Adrenal gland (tissue), 12 donors: ENCODE measurements around the gene PCDHGA2. TPM values are rescaled to one million over a fixed set of nuclear protein-coding genes. Genes with fewer than 3 reads are reported as not detected.

Source experiments
- DNase-seq, 7 donors: peaks; one replicate each; pipeline ENCODE4 v3.0.0-alpha.2; 2019 to 2020
- H3K27ac ChIP-seq, 5 donors: fragments of 200-600 bp; sonication (generic) in 4 of 5; 1 replicate in 3 of 5; 2 replicates in 2 of 5; pipeline versions ENCODE4 v1.5.1 to v1.8.0; 2016 to 2020; ENCODE audit warnings: mild to moderate bottlenecking in 1 of 5
- H3K27me3 ChIP-seq: fragments of 200-600 bp; 2 replicates; pipeline ENCODE4 v1.8.0; 2021
- H3K36me3 ChIP-seq, 2 donors: fragments of 200-600 bp; replicated peaks in 1 of 2; 1 replicate in 1 of 2; 2 replicates in 1 of 2; pipeline versions ENCODE4 v1.5.1 to v1.8.0; 2018 to 2022
- H3K4me1 ChIP-seq, 2 donors: fragments of 200-600 bp; replicated peaks in 1 of 2; 1 replicate in 1 of 2; 2 replicates in 1 of 2; pipeline versions ENCODE4 v1.5.1 to v1.8.0; 2018 to 2021
- H3K4me3 ChIP-seq, 4 donors: fragments of 200-600 bp; sonication (generic) in 3 of 4; one replicate each; pipeline ENCODE4 v1.5.1; 2016 to 2018
- H3K9me3 ChIP-seq, 3 donors: fragments of 200-600 bp; sonication (generic) in 1 of 3; replicated peaks in 1 of 3; 1 replicate in 2 of 3; 2 replicates in 1 of 3; pipeline versions ENCODE4 v1.5.1 to v1.8.0; 2016 to 2021
- CTCF ChIP-seq, 6 experiments: fragments of 450-650 bp in 4 of 6; fragments of 200-600 bp in 2 of 6; sonication (generic) in 1 of 6; IDR thresholded peaks; 1 replicate in 5 of 6; 2 replicates in 1 of 6; pipeline versions ENCODE4 v1.5.1 to v1.8.0; 2016 to 2021; ENCODE audit warnings: antibody characterized with exemption in 6 of 6, mild to moderate bottlenecking in 2 of 6, moderate library complexity in 1 of 6
- POLR2A ChIP-seq, 2 donors: fragments of 450-650 bp; IDR thresholded peaks; one replicate each; pipeline ENCODE4 v1.6.1; 2017; ENCODE audit warnings: antibody characterized with exemption in 2 of 2, mild to moderate bottlenecking in 2 of 2, moderate library complexity in 1 of 2
- WGBS, 4 donors: extraction: QIAGEN DNeasy Blood & Tissue Kit in 2 of 4; methylation state at CpG; one replicate each; pipeline versions ENCODE4 v1.1.5 to v1.1.7; 2013 to 2017; 5-methylcytosine and 5-hydroxymethylcytosine counted together
- intact Hi-C, 2 donors: fragments of 100-400 bp; cut with DNase I; formaldehyde crosslinking; loops; one replicate each; pipeline versions ENCODE4 v1.14.1 to v1.15.0; 2022 to 2023
- polyA plus RNA-seq, 3 donors: library from polyadenylated mRNA; stranded (reverse); fragments of 200-250 nt in 2 of 3; fragments of 350-450 nt in 1 of 3; fragmentation: Illumina TruSeq in 1 of 3; extraction: RNeasy Lipid Tissue Mini Kit (QIAGEN cat#74804) in 1 of 3; gene quantifications; one replicate each; pipeline ENCODE4 v1.2.3, GENCODE V29; 2013 to 2014
- total RNA-seq, 9 donors: library from RNA; depleted of rRNA in 4 of 9; stranded (reverse); fragments of >200 nt in 4 of 9; fragments of 120-200 nt in 1 of 9; fragmentation: NEBNext Ultra II Directional in 1 of 9; extraction: Animal tissue kit (Norgen Biotek cat#: 25700) in 1 of 9; gene quantifications; one replicate each; pipeline versions ENCODE4 v1.1.0 to v1.2.4, GENCODE V29; 2013 to 2023
- donor health status: healthy with polysubstance abuse.
- donor health status: Bipolar disorder and iron deficiency.
- donor health status: DM: yes; HTN: yes; CAD: no.
- donor health status: DM: no; HTN: no; CAD: no.
- donor health status: DM: no; HTN: no; CAD: no.
- donor health status: DM: yes; HTN: yes; CAD: no.

Gene PCDHGA2
- total and polyA plus RNA-seq, 12 donors = 0.27 to 6.1 (median 2.0) TPM

- intact Hi-C loops = no loop called here
- H3K9me3 ChIP-seq = peaks cover 0 to 24% (median 14%) of the 10 kb centered on the region in 3 donors
These were observed 18.4 kb downstream of the PCDHGA2 start for GRCh38 chr5:141356950-141357349.

GRCh38 chr5:141359790-141360426, 21.3 kb downstream of the PCDHGA2 start, which contains the start of gene PCDHGB2:
PCDHGB2 (plus strand) TSS chr5:141359994; CDS start chr5:141360136, 142 bp downstream.
- intact Hi-C loops = no loop called here
- WGBS, 4 donors = 13 to 26% (median 15%) methylated on average over 15 to 24 of the region's 24 CpGs
- H3K27me3 ChIP-seq = no peaks in the 10 kb centered on the region
- no peak within 1 kb of the TSS for H3K27ac ChIP-seq
- peaks cover 0 to 43% (median 10%) of the 10 kb centered on the region in 3 donors for H3K9me3 ChIP-seq
- peak in 3 of 6 experiments; percentile 6 to 23 (median 16) for TF ChIP-seq CTCF (IDR thresholded peaks at IDR 0.05)
- no peak for TF ChIP-seq POLR2A (IDR thresholded peaks at IDR 0.05)
- DNase-seq = no peak
- H3K4me3 ChIP-seq = no peak within 1 kb of the TSS
- no peaks in the 10 kb centered on the region for H3K36me3 ChIP-seq
- H3K4me1 ChIP-seq = no peaks in the 10 kb centered on the region

More at GRCh38 chr5:141356950-141357349, 18.4 kb downstream of the PCDHGA2 start:
- no peaks in the 10 kb centered on the region for H3K27me3 ChIP-seq
- no peaks in the 10 kb centered on the region for H3K4me1 ChIP-seq
- H3K27ac ChIP-seq = no peak overlapping the region
- no peaks in the 10 kb centered on the region for H3K36me3 ChIP-seq
- WGBS, 4 donors = 42 to 93% (median 63%) methylated on average over 3 to 19 of the region's 19 CpGs
- no peak for TF ChIP-seq CTCF (IDR thresholded peaks at IDR 0.05)
- TF ChIP-seq POLR2A (IDR thresholded peaks at IDR 0.05) = no peak
- H3K4me3 ChIP-seq = no peak overlapping the region
- no peak for DNase-seq

- Histone ChIP-seq H3K27ac (no peak overlapping the region), H3K4me1 (no peaks in the 10 kb centered on the region), H3K4me3 (no peak overlapping the region), H3K36me3 (no peaks in the 10 kb centered on the region), H3K27me3 (no peaks in the 10 kb centered on the region), H3K9me3 (peaks cover 0 to 51% (median 10%) of the 10 kb centered on the region in 3 donors)
- DNase-seq = no peak
- TF ChIP-seq CTCF (IDR thresholded peaks at IDR 0.05) = no peak
- no peak for TF ChIP-seq POLR2A (IDR thresholded peaks at IDR 0.05)
- WGBS, 4 donors = 29 to 43% (median 33%) methylated on average over 13 to 15 of the region's 15 CpGs
- intact Hi-C loops = no loop called here
These were observed 22.1 kb downstream of the PCDHGA2 start for GRCh38 chr5:141360685-141361084.

GRCh38 chr5:141362719-141363118, 24.2 kb downstream of the PCDHGA2 start:
- no peaks in the 10 kb centered on the region for H3K36me3 ChIP-seq
- DNase-seq = no peak
- H3K27me3 ChIP-seq = no peaks in the 10 kb centered on the region
- intact Hi-C loops = no loop called here
- peaks cover 0 to 52% (median 15%) of the 10 kb centered on the region in 3 donors for H3K9me3 ChIP-seq
- H3K4me3 ChIP-seq = no peak overlapping the region
- H3K4me1 ChIP-seq = no peaks in the 10 kb centered on the region
- TF ChIP-seq CTCF (IDR thresholded peaks at IDR 0.05) (no peak), POLR2A (IDR thresholded peaks at IDR 0.05) (no peak)
- H3K27ac ChIP-seq = no peak overlapping the region
